Lower leg skin (tissue), 4 donors: ENCODE results near the gene HSPB9. TPM values are rescaled to one million over a fixed set of nuclear protein-coding genes. Genes with fewer than 3 reads are reported as not detected.

Source experiments
- DNase-seq, 2 donors: peaks; one replicate each; pipeline ENCODE4 v3.0.0-alpha.2; 2019; ENCODE audit warnings: low spot score in 2 of 2
- H3K4me3 ChIP-seq: fragments of 200-600 bp; sonication (generic); 2 replicates; pipeline ENCODE4 v1.5.1; 2017; ENCODE audit warnings: mild to moderate bottlenecking, low read depth; ENCODE audit not compliant: poor library complexity, severe bottlenecking
- CTCF ChIP-seq, 3 donors: fragments of 450-650 bp; IDR thresholded peaks; one replicate each; pipeline ENCODE4 v1.5.1; 2016; ENCODE audit warnings: antibody characterized with exemption in 3 of 3, mild to moderate bottlenecking in 3 of 3, moderate library complexity in 2 of 3
- POLR2A ChIP-seq, 2 donors: fragments of 450-650 bp; IDR thresholded peaks; one replicate each; pipeline ENCODE4 v1.6.1; 2016 to 2017; ENCODE audit warnings: antibody characterized with exemption in 2 of 2, mild to moderate bottlenecking in 1 of 2, moderate library complexity in 1 of 2
- WGBS, 2 donors: methylation state at CpG; one replicate each; pipeline ENCODE4 v1.1.5; 2018; 5-methylcytosine and 5-hydroxymethylcytosine counted together
- intact Hi-C: fragments of 100-400 bp; cut with DNase I; formaldehyde crosslinking; loops from one replicate; pipeline ENCODE4 v1.15.0; 2023; ENCODE audit warnings: low total_unique reads
- total RNA-seq, 4 donors: library from RNA; depleted of rRNA; stranded (reverse); fragments of >200 nt; gene quantifications; one replicate each; pipeline ENCODE4 v1.1.0, GENCODE V29; 2016

The HSPB9 gene
- total RNA-seq, 4 donors from 2014 or later, result 0.23 TPM; not detected in 3

GRCh38 chr17:42107124-42107523 lies 15.5 kb upstream of the HSPB9 start:
- no peak for TF ChIP-seq CTCF (IDR thresholded peaks at IDR 0.05)
- no peak for TF ChIP-seq POLR2A (IDR thresholded peaks at IDR 0.05)
- 71 to 78% methylated on average over 6 of the region's 6 CpGs for WGBS, 2 donors
- DNase-seq, result no peak
- intact Hi-C loops, result no loop called here
- no peak overlapping the region for H3K4me3 ChIP-seq

- DNase-seq, result peak; percentile 62 to 94
- intact Hi-C loops, result no loop called here
- TF ChIP-seq CTCF (IDR thresholded peaks at IDR 0.05) (no peak), POLR2A (IDR thresholded peaks at IDR 0.05) (no peak)
- no peak overlapping the region for H3K4me3 ChIP-seq
- WGBS, 2 donors, result 55% methylated on average over 33 to 51 of the region's 51 CpGs
Observed at GRCh38 chr17:42107597-42108576, 14.7 kb upstream of the HSPB9 start.

- H3K4me3 ChIP-seq, result no peak overlapping the region
- TF ChIP-seq CTCF (IDR thresholded peaks at IDR 0.05) (no peak), POLR2A (IDR thresholded peaks at IDR 0.05) (no peak)
- no peak for DNase-seq
- intact Hi-C loops, result no loop called here
- WGBS, 2 donors, result 89 to 95% methylated on average over 9 of the region's 9 CpGs
Observed at GRCh38 chr17:42109086-42109485, 13.5 kb upstream of the HSPB9 start.

GRCh38 chr17:42110301-42111264 lies 12.0 kb upstream of the HSPB9 start:
- DNase-seq, result no peak
- 91% methylated on average over 16 to 18 of the region's 18 CpGs for WGBS, 2 donors
- H3K4me3 ChIP-seq, result no peak overlapping the region
- intact Hi-C loops, result loop anchor here (10.0 kb wide), 1 partner anchor 146 kb away; the partner anchor contains the start of gene CNP
- no peak for TF ChIP-seq CTCF (IDR thresholded peaks at IDR 0.05)
- TF ChIP-seq POLR2A (IDR thresholded peaks at IDR 0.05), result no peak

- TF ChIP-seq POLR2A (IDR thresholded peaks at IDR 0.05) (no peak), CTCF (IDR thresholded peaks at IDR 0.05) (no peak)
- 75 to 86% methylated on average over 10 to 11 of the region's 11 CpGs for WGBS, 2 donors
- intact Hi-C loops, result loop anchor here (10.0 kb wide), 1 partner anchor 146 kb away; the partner anchor contains the start of gene CNP
- DNase-seq, result no peak
- no peak overlapping the region for H3K4me3 ChIP-seq
Observed at GRCh38 chr17:42111265-42111636, 11.4 kb upstream of the HSPB9 start.
